ENCODE measurements around the gene SERPINE1.

- TF ChIP-seq POLR2AphosphoS5 (IDR thresholded peaks at IDR 0.05) (no peak), CTCF (IDR thresholded peaks at IDR 0.05) (no peak)
These were observed 784 bp upstream of the SERPINE1 start for GRCh38 chr7:101125989-101126650.

All from suprapubic skin (tissue), 3 donors.